SH-SY5Y (cell line): ENCODE measurements around the gene CPO.

Source experiments
- GATA2 ChIP-seq: IDR thresholded peaks from 2 replicates; pipeline ENCODE4 v1.6.1; 2011; ENCODE audit warnings: mild to moderate bottlenecking, low read depth, low read length
- GATA3 ChIP-seq: IDR thresholded peaks from 2 replicates; pipeline ENCODE4 v1.6.1; 2011; ENCODE audit warnings: low read depth, mild to moderate bottlenecking, low read length, moderate library complexity

GRCh38 chr2:207014424-207014823, 75.1 kb downstream of the CPO start:
- no peak for TF ChIP-seq GATA2
- TF ChIP-seq GATA3, result no peak
